DOHH2 (cell line): ENCODE results near the gene SAMD4A.

Experiments used
- CTCF ChIP-seq: fragments of 200-600 bp; sonication (generic); IDR thresholded peaks from one replicate; pipeline ENCODE4 v1.5.1; 2014; ENCODE audit warnings: antibody characterized with exemption, mild to moderate bottlenecking, low read depth, low read length; ENCODE audit not compliant: poor library complexity, severe bottlenecking
- EZH2phosphoT487 ChIP-seq: fragments of 200-600 bp; sonication (generic); IDR thresholded peaks from 2 replicates; pipeline ENCODE4 v1.6.1; 2017; ENCODE audit warnings: borderline replicate concordance, mild to moderate bottlenecking, antibody characterized with exemption, low read length, moderate library complexity, mixed read lengths

GRCh38 chr14:54794159-54794558, 227.2 kb downstream of the SAMD4A start:
- no peak for TF ChIP-seq EZH2phosphoT487
- TF ChIP-seq CTCF, result no peak
